ENCODE data around the gene TMEM145.

The TMEM145 gene

GRCh38 chr19:42288881-42289555 lies 24.1 kb upstream of the TMEM145 start:
- DNase-seq (ENCODE audit: low read depth, low spot score): no peak

DNA sequence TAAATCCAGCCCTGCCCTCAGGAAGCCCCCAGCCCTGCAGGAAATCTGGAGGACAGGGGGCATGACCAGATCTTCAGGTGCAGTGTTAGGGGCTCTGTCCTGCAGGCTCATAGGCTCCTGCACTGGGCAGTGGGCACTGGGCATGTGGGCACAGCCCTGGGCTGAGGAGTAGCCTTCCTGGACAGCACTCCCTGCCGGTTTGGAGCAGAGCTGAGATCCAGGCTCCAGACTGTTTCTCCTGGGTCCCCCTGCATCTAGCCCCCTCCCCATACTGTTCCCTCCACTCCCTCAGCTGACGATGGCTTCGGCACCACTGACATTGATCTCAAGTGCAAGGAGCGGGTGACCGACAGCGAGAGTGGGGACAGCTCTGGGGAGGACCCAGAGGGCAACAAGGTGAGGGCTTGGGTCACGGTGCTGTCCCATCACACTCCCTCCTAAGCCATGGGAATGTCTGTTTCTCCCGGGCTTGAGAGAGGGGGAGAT lies 23.5 kb upstream of the TMEM145 start:
- DNase-seq (ENCODE audit: low read depth, low spot score): no peak

DNA sequence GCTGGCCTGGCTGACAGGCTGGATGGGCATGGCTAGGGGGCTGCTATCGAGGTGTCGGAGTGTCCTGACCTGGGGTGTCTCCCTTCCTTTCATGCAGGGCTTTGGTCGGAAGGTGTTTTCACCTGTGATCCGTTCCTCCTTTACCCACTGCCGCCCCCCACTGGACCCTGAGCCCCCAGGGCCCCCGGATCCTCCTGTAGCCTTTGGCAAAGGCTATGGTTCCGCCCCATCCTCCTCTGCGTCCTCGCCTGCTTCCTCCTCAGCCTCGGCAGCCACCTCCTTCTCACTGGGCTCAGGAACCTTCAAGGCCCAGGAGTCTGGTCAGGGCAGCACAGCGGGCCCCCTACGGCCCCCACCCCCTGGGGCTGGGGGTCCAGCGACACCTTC lies 23.0 kb upstream of the TMEM145 start:
- DNase-seq (ENCODE audit: low read depth, low spot score): no peak

- no peak for DNase-seq (ENCODE audit: low read depth, low spot score)
These were observed 22.3 kb upstream of the TMEM145 start for GRCh38 chr19:42290523-42291434.

DNA sequence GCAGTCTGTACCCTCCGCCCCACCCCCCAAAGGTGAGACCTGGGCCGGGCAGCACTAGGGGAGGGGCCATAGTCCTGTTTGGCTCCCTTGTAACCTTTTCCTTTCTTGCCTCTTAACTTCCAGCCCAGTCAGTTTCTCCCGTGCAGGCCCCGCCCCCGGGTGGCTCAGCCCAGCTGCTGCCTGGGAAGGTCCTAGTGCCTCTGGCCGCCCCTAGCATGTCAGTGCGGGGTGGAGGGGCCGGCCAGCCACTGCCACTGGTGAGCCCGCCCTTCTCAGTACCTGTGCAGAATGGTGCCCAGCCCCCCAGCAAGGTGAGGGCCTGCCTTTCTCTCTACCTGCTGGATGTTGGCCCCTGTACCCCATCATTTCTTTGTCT lies 21.7 kb upstream of the TMEM145 start:
- DNase-seq (ENCODE audit: low read depth, low spot score): no peak

GRCh38 chr19:42292042-42292960 lies 20.8 kb upstream of the TMEM145 start:
- DNase-seq (ENCODE audit: low read depth, low spot score): no peak

- no peak for DNase-seq (ENCODE audit: low read depth, low spot score)
These were observed 20.1 kb upstream of the TMEM145 start for GRCh38 chr19:42292963-42293362.

DNA sequence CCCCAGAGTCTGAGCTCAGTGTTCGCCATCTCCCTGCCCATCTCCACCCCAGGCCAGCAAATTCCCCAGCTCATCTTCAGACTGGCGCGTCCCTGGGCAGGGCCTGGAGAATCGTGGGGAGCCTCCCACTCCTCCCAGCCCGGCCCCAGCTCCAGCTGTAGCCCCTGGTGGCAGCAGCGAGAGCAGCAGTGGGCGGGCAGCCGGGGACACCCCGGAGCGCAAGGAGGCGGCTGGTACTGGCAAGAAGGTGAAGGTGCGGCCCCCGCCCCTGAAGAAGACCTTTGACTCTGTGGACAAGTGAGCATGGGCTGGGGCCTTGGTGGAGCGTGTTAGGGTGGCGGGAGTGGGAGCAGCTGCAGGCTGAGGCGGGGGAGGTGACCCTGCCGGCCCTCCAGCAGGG lies 19.6 kb upstream of the TMEM145 start:
- DNase-seq (ENCODE audit: low read depth, low spot score): no peak

DNA sequence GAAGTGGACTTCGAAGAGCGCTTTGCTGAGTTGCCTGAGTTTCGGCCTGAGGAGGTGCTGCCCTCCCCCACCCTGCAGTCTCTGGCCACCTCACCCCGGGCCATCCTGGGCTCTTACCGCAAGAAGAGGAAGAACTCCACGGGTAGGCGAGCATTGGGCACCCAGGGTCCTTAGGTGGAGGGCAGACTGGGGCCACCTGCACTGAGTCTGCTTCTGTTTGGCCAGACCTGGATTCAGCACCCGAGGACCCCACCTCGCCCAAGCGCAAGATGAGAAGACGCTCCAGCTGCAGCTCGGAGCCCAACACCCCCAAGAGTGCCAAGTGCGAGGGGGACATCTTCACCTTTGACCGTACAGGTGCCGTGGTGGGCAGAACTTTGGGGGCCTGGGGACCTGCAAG lies 19.2 kb upstream of the TMEM145 start:
- no peak for DNase-seq (ENCODE audit: low read depth, low spot score)

GRCh38 chr19:42294471-42295137 lies 18.5 kb upstream of the TMEM145 start:
- DNase-seq (ENCODE audit: low read depth, low spot score): no peak

GRCh38 chr19:42295342-42295741 lies 17.8 kb upstream of the TMEM145 start:
- no peak for DNase-seq (ENCODE audit: low read depth, low spot score)

DNA sequence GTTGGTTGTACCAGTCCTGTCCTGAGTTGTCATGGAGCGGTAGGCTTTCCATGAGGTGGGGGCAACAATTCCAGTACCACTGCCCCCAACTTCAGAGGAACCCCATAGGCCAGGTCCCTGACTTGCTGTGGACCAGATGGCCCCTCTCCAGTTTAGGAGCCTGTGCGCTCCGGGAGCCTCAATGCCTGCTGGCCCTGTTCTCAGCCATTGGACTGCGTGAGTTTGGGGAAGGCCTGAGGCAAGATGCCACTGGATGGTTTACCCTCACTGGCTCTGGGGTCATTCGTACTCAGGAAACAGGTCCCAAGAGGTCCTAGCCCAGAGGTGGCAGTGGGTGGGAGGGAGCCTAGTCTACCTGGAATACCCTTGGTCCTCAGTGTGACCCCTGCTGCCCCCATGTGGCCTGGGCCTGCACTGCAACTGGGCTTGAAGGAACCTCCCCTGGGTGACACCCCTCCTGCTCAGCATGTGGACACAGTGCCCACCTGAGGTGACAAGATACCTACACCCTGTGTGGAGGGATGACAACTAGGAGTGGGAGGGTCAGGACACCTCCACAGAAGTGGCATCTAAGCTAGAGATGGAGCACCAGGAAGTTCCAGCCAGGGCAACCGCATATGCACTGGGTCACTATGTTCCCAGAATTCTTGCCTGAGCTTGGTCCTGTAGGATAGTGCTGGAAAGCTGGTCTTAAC lies 17.1 kb upstream of the TMEM145 start:
- no peak for DNase-seq (ENCODE audit: low read depth, low spot score)

DNA sequence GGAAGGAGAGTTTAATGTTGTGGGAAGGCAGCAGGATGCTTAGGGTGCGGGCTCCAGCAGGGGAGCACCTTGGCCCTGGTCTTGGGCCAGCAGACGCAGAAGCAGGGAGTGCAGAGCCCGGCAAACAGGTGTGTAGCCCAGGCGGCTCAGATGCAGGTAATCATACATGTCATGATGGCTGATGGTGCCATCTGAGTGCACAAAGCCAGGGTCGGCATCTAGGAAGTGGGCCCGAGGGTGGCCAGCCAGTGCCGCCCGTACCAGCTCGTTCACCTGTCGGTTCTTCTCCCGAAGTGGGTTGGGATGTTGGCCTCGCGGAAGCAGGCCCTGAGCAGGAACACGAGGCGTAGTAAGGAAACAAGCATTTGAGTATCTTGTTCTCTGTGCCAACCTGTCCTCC lies 16.1 kb upstream of the TMEM145 start:
- no peak for DNase-seq (ENCODE audit: low read depth, low spot score)

DNA sequence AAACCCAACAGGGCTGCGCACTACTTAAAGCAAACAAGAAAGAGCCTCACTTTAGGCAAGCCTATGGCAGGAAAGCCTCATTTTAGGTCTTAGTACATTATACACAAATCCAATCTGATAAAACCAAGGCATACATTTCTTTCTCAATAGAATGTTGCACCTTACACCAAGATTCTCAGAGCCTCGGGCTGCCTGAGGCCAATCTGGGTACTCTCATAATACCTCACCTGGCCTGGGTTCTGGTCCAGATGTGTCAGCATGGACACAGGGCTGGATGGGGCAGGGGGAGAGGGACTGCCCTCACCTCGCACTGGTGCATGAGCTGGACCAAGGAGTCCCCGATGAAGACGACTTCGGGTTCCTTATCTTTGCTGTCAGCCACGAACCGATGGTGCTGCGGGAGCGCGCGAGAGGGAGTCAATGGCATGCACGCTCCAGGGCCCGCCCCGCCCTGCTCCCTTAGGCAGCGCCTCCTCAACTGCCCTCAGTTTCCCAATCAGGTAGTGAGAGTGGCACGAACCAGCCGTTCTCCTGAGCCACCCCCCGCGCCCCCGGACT lies 11.4 kb upstream of the TMEM145 start, which contains the start of gene PRR19:
Gene PRR19 (plus strand): TSS at position 487 of the 558 bp plus-strand sequence. CDS start 7,453 bp downstream, outside the sequence.
- no peak for DNase-seq (ENCODE audit: low read depth, low spot score)

GRCh38 chr19:42303101-42303464 lies 10.0 kb upstream of the TMEM145 start:
- DNase-seq (ENCODE audit: low read depth, low spot score): no peak

- DNase-seq (ENCODE audit: low read depth, low spot score): no peak
These were observed 9.2 kb upstream of the TMEM145 start for GRCh38 chr19:42303876-42304275.

- no peak for DNase-seq (ENCODE audit: low read depth, low spot score)
These were observed 6.5 kb upstream of the TMEM145 start for GRCh38 chr19:42306646-42307045.

- DNase-seq (ENCODE audit: low read depth, low spot score): no peak
These were observed 3.4 kb upstream of the TMEM145 start for GRCh38 chr19:42309686-42310085.

DNA sequence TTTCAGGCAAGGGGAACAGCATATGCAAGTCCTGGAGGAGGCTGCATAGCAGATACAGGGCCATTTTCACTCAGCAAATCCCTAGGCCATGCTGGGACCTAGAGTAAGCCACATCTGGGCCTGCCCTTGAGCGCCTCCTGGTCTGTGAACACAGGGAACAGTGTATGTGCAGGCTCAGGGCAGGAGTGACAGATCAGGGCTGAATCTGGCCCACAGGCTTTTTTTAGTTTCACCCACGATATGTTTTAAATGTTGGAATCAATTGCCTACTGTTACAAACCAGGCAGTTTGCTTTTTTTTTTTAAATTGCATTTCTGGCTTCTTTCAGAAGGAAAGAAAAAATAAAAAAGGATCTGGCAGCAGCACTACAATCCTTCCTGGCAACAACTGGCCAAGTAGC lies 1.5 kb upstream of the TMEM145 start:
- no peak for DNase-seq (ENCODE audit: low read depth, low spot score)

DNA sequence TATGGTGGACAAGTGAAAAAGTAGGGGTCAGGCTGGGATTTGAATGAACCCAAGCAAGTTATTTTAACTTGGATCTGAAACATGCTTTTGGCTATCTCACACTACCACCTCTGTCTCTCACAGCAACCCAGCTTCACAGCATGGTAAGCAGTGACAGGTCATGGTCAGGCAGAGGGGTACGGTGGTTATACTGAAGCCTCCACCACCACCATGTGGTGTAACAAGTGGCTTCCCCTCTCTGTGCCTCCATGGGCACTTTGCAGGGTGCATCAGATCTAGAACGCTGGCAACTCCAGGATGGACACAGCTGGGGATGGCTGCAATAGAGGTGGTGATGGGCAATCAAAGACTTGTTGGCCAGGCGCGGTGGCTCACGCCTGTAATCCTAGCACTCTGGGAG lies 739 bp upstream of the TMEM145 start:
- no peak for DNase-seq (ENCODE audit: low read depth, low spot score)

Measured in brain pericyte (primary cell).